HG03135 (cell line): Measurements from ENCODE around the gene RALGAPB.
"Not testable (repeated sequence)": the region's sequence is repeated elsewhere in the genome, so short reads cannot be mapped to it uniquely, and the experiment has no call there.

Experiments used
- ATAC-seq: cut with Tn5 transposase; IDR thresholded peaks from one replicate; pipeline ENCODE4 v1.9.1; 2021; ENCODE audit warnings: mild to moderate bottlenecking, moderate library complexity; ENCODE audit not compliant: unreplicated experiment

The RALGAPB gene

GRCh38 chr20:38472513-38473366 lies at the start of gene RALGAPB:
Gene RALGAPB, plus strand, starts transcription at chr20:38472843. Its CDS starts 15,590 bp downstream, at chr20:38488433.
- peak; percentile 86 for ATAC-seq

DNA sequence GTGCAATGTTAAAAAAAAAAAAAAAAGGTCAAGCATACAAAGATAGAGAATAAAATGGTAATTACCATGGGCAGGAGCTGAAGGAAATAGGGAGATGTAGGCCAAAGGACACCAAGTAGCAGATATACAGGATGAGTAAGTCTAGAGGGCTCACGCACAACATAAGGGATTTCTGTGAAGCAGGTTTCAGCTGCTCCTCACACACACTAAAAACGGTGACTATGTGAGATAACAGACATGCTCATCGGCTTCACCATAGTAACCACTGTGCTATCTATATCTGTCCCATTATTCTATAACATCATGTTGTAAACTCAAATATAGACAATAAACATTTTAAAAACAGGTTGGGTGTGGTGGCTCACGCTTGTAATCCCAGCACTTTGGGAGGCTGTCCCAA lies 49.1 kb upstream of the RALGAPB start:
- no peak for ATAC-seq

DNA sequence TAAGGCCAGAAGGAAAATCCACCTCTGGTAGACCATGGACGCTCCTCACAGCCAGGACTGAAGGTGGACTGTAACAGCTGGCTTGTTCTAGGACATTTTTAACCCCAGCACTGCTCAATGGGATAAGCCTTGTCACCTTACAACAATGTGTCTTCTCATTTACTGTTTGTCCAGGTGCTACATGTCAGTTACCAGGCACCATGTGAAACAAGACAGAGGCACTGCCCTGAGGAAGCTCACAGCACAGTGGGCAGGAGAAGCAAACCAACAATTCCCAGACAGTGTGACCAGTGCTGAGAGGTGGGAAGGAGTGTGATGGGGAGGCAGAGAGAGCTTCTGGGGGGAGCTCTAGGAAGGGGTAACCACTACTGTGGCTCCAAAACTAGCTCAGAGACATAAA lies 48.2 kb upstream of the RALGAPB start:
- no peak for ATAC-seq

GRCh38 chr20:38426006-38426897 lies 46.4 kb upstream of the RALGAPB start:
- no peak for ATAC-seq

GRCh38 chr20:38427655-38428023 lies 45.0 kb upstream of the RALGAPB start:
- no peak for ATAC-seq

- ATAC-seq = no peak
Observed at GRCh38 chr20:38428800-38429199, 43.8 kb upstream of the RALGAPB start.

DNA sequence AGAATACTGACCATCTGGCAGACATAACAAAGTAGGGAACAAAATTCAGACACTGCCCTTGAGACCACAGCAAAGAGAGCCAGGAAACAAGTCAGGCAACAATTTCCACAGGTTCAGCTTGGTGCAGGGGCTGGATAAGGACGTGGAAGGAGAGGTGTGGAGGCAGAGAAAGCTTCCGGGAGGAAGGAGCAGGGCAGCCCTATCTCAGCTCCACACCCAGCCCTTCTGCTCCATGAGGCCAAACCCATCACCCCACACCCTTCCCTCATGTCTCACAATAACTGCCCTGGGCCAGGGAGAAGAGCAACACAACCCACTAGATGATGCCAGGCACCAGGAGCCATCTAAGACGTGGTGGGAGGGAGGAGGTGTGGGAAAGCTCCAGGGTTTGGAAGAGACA lies 43.3 kb upstream of the RALGAPB start:
- no peak for ATAC-seq

- no peak for ATAC-seq
Observed at GRCh38 chr20:38430679-38431325, 41.8 kb upstream of the RALGAPB start.

DNA sequence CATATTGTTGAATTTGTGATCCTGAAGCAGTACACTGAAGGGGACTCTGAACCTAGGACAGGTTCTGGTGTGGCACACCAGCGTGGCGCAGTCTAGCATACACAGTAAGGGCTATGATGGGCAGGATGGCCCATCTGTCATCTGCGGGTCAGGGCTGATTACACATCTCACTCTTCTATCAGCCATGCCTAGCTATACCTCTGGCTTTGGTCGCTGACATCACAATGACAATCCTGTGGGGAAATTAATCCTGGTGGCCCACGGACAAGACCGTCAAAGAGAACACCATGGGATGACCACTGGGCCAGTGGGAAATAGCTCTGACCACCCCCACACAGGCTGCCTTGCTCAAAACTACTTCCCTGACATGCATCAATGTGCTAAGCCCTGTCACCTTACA lies 40.4 kb upstream of the RALGAPB start:
- ATAC-seq = no peak

DNA sequence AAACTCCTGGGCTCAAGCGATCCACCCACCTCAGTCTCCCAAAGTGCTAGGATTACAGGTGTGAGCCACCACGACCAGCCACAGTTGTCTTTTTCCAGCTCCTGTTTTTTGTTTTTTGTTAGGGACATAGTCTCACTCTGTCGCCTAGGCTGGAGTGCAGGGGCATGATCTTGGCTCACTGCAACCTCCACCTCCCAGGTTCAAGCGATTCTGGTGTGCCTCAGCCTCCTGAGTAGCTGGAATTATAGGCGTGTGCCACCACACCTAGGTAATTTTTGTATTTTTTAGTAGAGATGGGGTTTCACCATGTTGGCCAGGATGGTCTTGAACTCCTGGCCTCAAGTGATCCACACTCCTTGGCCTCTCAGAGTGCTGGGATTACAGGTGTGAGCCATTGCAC lies 39.8 kb upstream of the RALGAPB start:
- ATAC-seq = not testable (repeated sequence)

DNA sequence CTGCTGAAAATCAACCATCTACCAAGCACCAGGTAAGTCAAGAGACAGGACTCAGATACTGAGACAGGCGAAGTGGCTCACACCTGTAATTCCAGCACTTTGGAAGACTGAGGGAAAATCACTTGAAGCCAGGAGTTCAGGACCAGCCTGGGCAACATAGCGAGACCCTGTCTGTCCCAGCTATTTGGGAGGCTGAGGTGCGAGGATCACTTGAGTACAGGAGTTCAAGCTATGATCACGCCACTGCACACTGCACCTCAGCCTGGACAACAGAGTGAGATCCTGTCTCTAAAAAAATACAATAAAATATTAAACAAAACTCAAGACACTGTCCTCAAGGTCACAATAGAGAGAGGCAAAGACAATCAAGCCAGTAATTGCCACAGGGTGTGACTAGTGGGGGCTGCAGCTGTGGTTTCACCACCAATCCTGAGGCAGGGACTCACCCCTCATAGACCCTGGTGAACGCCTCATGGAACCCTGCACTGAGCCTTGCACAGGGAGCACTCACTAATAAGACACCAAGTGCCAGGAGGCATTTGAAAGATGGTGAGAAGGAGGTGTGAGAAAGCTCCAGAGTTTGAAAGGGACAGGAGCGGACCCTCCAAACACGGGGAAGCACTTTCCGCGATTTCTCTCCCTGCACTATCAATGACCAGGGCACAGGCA lies 39.2 kb upstream of the RALGAPB start:
- no peak for ATAC-seq

GRCh38 chr20:38434301-38434741 lies 38.3 kb upstream of the RALGAPB start:
- ATAC-seq = peak; percentile 29

DNA sequence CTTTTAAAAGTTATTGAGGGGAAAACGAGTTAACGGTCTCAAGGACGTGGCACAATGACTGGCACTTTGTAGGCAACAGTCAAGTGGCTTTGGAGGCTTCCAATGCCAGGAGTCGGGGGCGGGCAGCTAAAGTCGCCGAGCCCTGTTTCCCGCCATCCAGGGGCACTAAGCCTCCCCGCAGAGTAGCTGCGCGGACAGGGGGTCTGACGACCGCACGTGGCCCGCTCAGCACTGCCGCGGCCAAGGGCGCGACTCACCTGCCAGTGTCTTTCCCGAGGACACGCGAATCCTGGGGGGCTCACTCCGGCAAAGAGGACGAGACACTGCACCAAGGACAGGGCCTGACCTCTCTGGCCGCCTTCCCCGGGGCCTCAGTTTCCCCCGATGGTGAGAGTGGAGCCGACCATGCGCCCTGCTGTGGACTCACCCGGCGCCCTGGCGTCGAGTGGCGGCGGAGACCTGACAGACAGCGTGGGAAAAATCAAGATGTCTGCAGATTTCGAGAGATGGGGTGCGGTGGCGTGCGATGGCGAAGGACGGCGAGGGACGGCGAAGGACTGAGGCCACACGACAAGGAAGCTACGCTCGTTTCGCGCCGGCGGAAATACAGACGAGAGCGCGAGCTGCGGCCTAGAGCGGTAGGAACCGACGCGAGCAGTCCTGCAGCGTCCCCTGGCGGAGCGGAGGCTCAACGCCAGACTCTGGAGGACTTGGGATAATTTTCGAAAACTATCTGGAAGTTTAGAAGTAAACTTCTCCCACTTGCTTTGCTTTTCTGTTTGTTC lies 37.7 kb upstream of the RALGAPB start, which contains the start of gene SNHG17:
TSS of gene SNHG17 (minus strand) at position 559 of the 785 bp plus-strand sequence.
- peak; percentile 59 for ATAC-seq

GRCh38 chr20:38435555-38435939 lies 37.1 kb upstream of the RALGAPB start:
- peak; percentile 5 for ATAC-seq

- ATAC-seq = no peak
Observed at GRCh38 chr20:38437796-38438195, 34.8 kb upstream of the RALGAPB start.

DNA sequence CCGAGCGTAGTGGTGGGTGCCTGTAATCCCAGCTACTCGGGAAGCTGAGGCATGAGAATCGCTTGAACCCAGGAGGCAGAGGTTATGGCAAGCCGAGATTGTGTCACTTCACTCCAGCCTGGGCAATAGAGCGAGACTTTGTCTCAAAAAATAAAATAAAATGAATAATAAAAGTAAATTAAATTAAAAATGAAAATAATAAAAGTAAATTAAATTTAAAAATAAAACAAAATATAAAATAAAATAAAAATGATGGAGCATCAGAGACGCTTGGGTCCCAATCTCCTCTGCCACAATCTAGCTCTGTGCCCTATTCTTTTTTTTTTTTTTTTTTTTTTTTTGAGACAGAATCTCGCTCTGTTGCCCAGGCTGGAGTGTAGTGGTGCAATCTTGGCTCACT lies 31.5 kb upstream of the RALGAPB start:
- ATAC-seq = not testable (repeated sequence)

- ATAC-seq = no peak
Observed at GRCh38 chr20:38441916-38442315, 30.7 kb upstream of the RALGAPB start.

GRCh38 chr20:38445381-38445796 lies 27.3 kb upstream of the RALGAPB start:
- no peak for ATAC-seq

- no peak for ATAC-seq
Observed at GRCh38 chr20:38445901-38446425, 26.7 kb upstream of the RALGAPB start.
